SK-N-MC (cell line): Measurements from ENCODE around the gene MAP4K2.

ENCODE experiments used
- EZH2 ChIP-seq: fragments of 200-600 bp; sonication (generic); IDR thresholded peaks from one replicate; pipeline ENCODE4 v1.6.1; 2017; ENCODE audit warnings: antibody characterized with exemption
- POLR2AphosphoS5 ChIP-seq: IDR thresholded peaks from 2 replicates; pipeline ENCODE4 v1.6.1; 2012; ENCODE audit warnings: mild to moderate bottlenecking, low read depth, low read length, borderline replicate concordance

DNA sequence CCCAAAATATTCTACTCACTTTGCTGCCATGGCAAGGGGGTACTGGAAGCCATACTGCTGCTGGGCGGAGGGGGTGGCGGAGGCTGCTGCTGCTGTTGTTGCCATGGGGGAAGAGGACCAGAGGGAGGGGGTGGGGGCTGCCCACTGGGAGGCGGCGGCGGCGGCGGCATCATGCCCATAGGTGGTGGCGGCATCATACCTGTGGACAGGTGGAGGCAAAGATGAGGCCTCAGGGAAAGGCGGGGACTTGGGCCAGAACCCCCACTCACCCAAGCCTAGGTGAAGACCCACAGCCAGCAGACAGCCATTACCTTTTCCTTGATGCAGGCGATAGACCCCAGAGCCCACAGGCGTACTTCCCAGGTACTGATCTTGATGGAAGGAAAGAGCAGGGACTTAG, 36.1 kb downstream of the MAP4K2 start:
- TF ChIP-seq POLR2AphosphoS5 (no peak), EZH2 (no peak)
